Loucy (cell line): Measurements from ENCODE around the gene LPP.
A peak's percentile ranks its signal among the peaks of the same experiment; 100 is the strongest.

ENCODE experiments used
- H2AFZ ChIP-seq: fragments of 200-600 bp; sonication (generic); 2 replicates; pipeline ENCODE4 v1.6.0; 2016; ENCODE audit warnings: antibody characterized with exemption, mild to moderate bottlenecking, low read length, moderate library complexity
- H3F3A ChIP-seq: fragments of 200-600 bp; 2 replicates; pipeline ENCODE4 v1.6.0; 2016; ENCODE audit warnings: antibody characterized with exemption, low read depth, mild to moderate bottlenecking
- H3K27me3 ChIP-seq: fragments of 200-600 bp; sonication (generic); 2 replicates; pipeline ENCODE4 v1.6.1; 2014; ENCODE audit warnings: low read length, mild to moderate bottlenecking; ENCODE audit not compliant: insufficient read depth, poor library complexity, severe bottlenecking
- H3K36me3 ChIP-seq: fragments of 200-600 bp; sonication (generic); 2 replicates; pipeline ENCODE4 v1.6.1; 2016; ENCODE audit warnings: low read length; ENCODE audit not compliant: insufficient read depth
- H3K4me1 ChIP-seq: fragments of 200-600 bp; sonication (generic); 2 replicates; pipeline ENCODE4 v1.5.1; 2014; ENCODE audit warnings: low read length, mild to moderate bottlenecking; ENCODE audit not compliant: insufficient read depth, poor library complexity, severe bottlenecking
- H3K4me2 ChIP-seq: fragments of 200-600 bp; sonication (generic); 2 replicates; pipeline ENCODE4 v1.6.0; 2014; ENCODE audit warnings: antibody characterized with exemption, low read length, low read depth, mild to moderate bottlenecking; ENCODE audit not compliant: poor library complexity, severe bottlenecking
- H3K4me3 ChIP-seq: fragments of 200-600 bp; sonication (generic); 2 replicates; pipeline ENCODE4 v1.5.1; 2014; ENCODE audit warnings: low read length, mild to moderate bottlenecking, mixed read lengths; ENCODE audit not compliant: poor library complexity, severe bottlenecking
- H3K79me2 ChIP-seq: fragments of 200-600 bp; sonication (generic); 2 replicates; pipeline ENCODE4 v1.6.1; 2014; ENCODE audit warnings: low read length; ENCODE audit not compliant: insufficient read depth
- H3K9ac ChIP-seq: fragments of 200-600 bp; sonication (generic); 2 replicates; pipeline ENCODE4 v1.6.0; 2014; ENCODE audit warnings: mild to moderate bottlenecking, low read depth, low read length, moderate library complexity; ENCODE audit not compliant: poor library complexity, severe bottlenecking
- H3K9me2 ChIP-seq: fragments of 200-600 bp; sonication (generic); replicated peaks from 2 replicates; pipeline ENCODE4 v1.6.1; 2016; ENCODE audit warnings: low read depth, low read length, mixed read lengths
- H3K9me3 ChIP-seq: fragments of 200-600 bp; sonication (generic); 2 replicates; pipeline ENCODE4 v1.6.1; 2014; ENCODE audit warnings: mild to moderate bottlenecking, antibody characterized with exemption, low read length, low read depth; ENCODE audit not compliant: insufficient read depth
- H4K20me1 ChIP-seq: fragments of 200-600 bp; sonication (generic); 2 replicates; pipeline ENCODE4 v1.6.0; 2014; ENCODE audit warnings: antibody characterized with exemption, low read length, mild to moderate bottlenecking; ENCODE audit not compliant: insufficient read depth, poor library complexity, severe bottlenecking
- CTCF ChIP-seq: fragments of 200-600 bp; sonication (generic); conservative IDR thresholded peaks from 2 replicates; pipeline ENCODE4 v1.5.1; 2014; ENCODE audit warnings: mild to moderate bottlenecking, antibody characterized with exemption, low read length
- EZH2phosphoT487 ChIP-seq: fragments of 200-600 bp; IDR thresholded peaks from 2 replicates; pipeline ENCODE4 v1.6.1; 2018; ENCODE audit warnings: antibody characterized with exemption, mild to moderate bottlenecking, moderate library complexity, borderline replicate concordance

LPP gene

GRCh38 chr3:188267790-188268335, 113.9 kb downstream of the LPP start:
- peaks cover 57% of the 10 kb centered on the region for H3K4me1 ChIP-seq

GRCh38 chr3:188268336-188268735, 114.4 kb downstream of the LPP start:
- Histone ChIP-seq H3K9ac (no peak overlapping the region), H3K4me2 (no peak overlapping the region), H3K9me2 (no peaks in the 10 kb centered on the region), H3F3A (no peaks in the 10 kb centered on the region), H3K79me2 (peaks cover 26% of the 10 kb centered on the region; the same call in 1 of the 2 replicates), H3K4me3 (no peak overlapping the region), H3K27me3 (no peaks in the 10 kb centered on the region), H2AFZ (no peak overlapping the region), H3K9me3 (no peaks in the 10 kb centered on the region), H4K20me1 (no peaks in the 10 kb centered on the region), H3K4me1 (peaks cover 62% of the 10 kb centered on the region), H3K36me3 (no peaks in the 10 kb centered on the region)
- TF ChIP-seq CTCF = no peak
- TF ChIP-seq EZH2phosphoT487 = no peak

More at GRCh38 chr3:188267790-188268335, 113.9 kb downstream of the LPP start:
- H3K9ac ChIP-seq = no peak overlapping the region
- TF ChIP-seq CTCF = no peak
- TF ChIP-seq EZH2phosphoT487 = no peak
- no peak overlapping the region for H3K4me2 ChIP-seq
- peaks cover 26% of the 10 kb centered on the region; the same call in 1 of the 2 replicates for H3K79me2 ChIP-seq
- H3K4me3 ChIP-seq = no peak overlapping the region
- no peaks in the 10 kb centered on the region for H3K9me2 ChIP-seq
- no peaks in the 10 kb centered on the region for H3K27me3 ChIP-seq
- H3F3A ChIP-seq = no peaks in the 10 kb centered on the region
- H2AFZ ChIP-seq = no peak overlapping the region
- no peaks in the 10 kb centered on the region for H3K9me3 ChIP-seq
- H4K20me1 ChIP-seq = no peaks in the 10 kb centered on the region
- H3K36me3 ChIP-seq = no peaks in the 10 kb centered on the region

- no peak for TF ChIP-seq EZH2phosphoT487
- H3K4me2 ChIP-seq = no peak overlapping the region
- no peak overlapping the region for H2AFZ ChIP-seq
- no peak overlapping the region for H3K9ac ChIP-seq
- no peaks in the 10 kb centered on the region for H3K9me3 ChIP-seq
- no peaks in the 10 kb centered on the region for H4K20me1 ChIP-seq
- no peaks in the 10 kb centered on the region for H3F3A ChIP-seq
- peaks cover 67% of the 10 kb centered on the region for H3K4me1 ChIP-seq
- H3K9me2 ChIP-seq = no peaks in the 10 kb centered on the region
- H3K4me3 ChIP-seq = no peak overlapping the region
- peaks cover 26% of the 10 kb centered on the region; the same call in 1 of the 2 replicates for H3K79me2 ChIP-seq
- no peaks in the 10 kb centered on the region for H3K36me3 ChIP-seq
- no peaks in the 10 kb centered on the region for H3K27me3 ChIP-seq
Observed at GRCh38 chr3:188269040-188269439, 115.1 kb downstream of the LPP start.

GRCh38 chr3:188270423-188270972, 116.5 kb downstream of the LPP start:
- no peaks in the 10 kb centered on the region for H3K9me2 ChIP-seq
- peak overlapping the region; percentile 73 for H3K4me2 ChIP-seq
- no peaks in the 10 kb centered on the region for H3F3A ChIP-seq
- H4K20me1 ChIP-seq = no peaks in the 10 kb centered on the region
- H3K36me3 ChIP-seq = no peaks in the 10 kb centered on the region
- no peaks in the 10 kb centered on the region for H3K27me3 ChIP-seq
- H3K79me2 ChIP-seq = peaks cover 24% of the 10 kb centered on the region; the same call in 1 of the 2 replicates
- no peak overlapping the region for H3K4me3 ChIP-seq
- peaks cover 77% of the 10 kb centered on the region for H3K4me1 ChIP-seq
- no peak overlapping the region for H2AFZ ChIP-seq
- H3K9ac ChIP-seq = no peak overlapping the region
- TF ChIP-seq CTCF (no peak), EZH2phosphoT487 (no peak)
- H3K9me3 ChIP-seq = no peaks in the 10 kb centered on the region
